T-helper 17 cell (primary cell): ENCODE data around the gene ATG2A. TPM values are rescaled to one million over a fixed set of nuclear protein-coding genes. Genes with fewer than 3 reads are reported as not detected.
A peak's percentile ranks its signal among the peaks of the same experiment; 100 is the strongest.

Experiments used
- ATAC-seq: fragments of 150-1000 bp; cut with Tn5 transposase; 2 replicates; pipeline ENCODE4 v1.10.0; 2021; ENCODE audit warnings: mild to moderate bottlenecking, moderate library complexity
- DNase-seq, 3 donors: peaks; one replicate each; pipeline versions ENCODE4 v3.0.0 to v3.0.0-alpha.2; 2020 to 2021
- H3K9me3 ChIP-seq: one replicate; pipeline ENCODE4 v1.7.0; 2013; ENCODE audit warnings: low read length, mild to moderate bottlenecking; ENCODE audit not compliant: control insufficient read depth, poor library complexity, severe bottlenecking
- H3K27ac Mint-ChIP-seq: one replicate; pipeline ENCODE4 v1.8.0; 2022; ENCODE audit warnings: mild to moderate bottlenecking, moderate library complexity, mixed read lengths
- H3K27me3 Mint-ChIP-seq: one replicate; pipeline ENCODE4 v1.8.0; 2022; ENCODE audit warnings: mixed read lengths
- H3K36me3 Mint-ChIP-seq: one replicate; pipeline ENCODE4 v1.8.0; 2022; ENCODE audit warnings: low read depth, mixed read lengths
- H3K4me1 Mint-ChIP-seq: one replicate; pipeline ENCODE4 v1.8.0; 2022; ENCODE audit warnings: mild to moderate bottlenecking, mixed read lengths
- H3K4me3 Mint-ChIP-seq: one replicate; pipeline ENCODE4 v1.8.0; 2022; ENCODE audit warnings: mild to moderate bottlenecking, moderate library complexity, mixed read lengths
- total RNA-seq, 4 donors: library from RNA in 2 of 4; stranded (reverse) in 2 of 4; gene quantifications; one replicate each; pipeline ENCODE4 v1.2.3 and lab custom pipeline; 2022 to 2026

The ATG2A gene
- total RNA-seq, 2 donors from 2014 or later = 161 to 226 TPM

DNA sequence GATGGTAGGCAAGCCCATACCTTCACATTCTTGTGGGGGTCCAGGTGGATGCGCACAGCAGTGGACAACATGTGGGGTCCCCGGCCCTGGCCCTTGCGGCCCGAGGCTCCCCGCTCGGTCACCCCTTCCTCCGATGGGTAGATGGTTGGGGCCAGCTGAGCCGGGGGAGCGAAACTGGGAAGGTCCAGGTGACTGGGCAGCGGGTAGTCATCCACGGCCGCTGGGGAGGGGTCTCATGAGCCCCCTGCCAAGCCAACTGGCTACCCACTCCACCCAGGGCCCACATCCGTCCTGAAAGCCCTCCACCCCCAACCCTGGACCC is 10.7 kb downstream of the ATG2A start:
- Mint-ChIP-seq H3K27me3 (no peaks in the 10 kb centered on the region), H3K4me1 (peaks cover 6% of the 10 kb centered on the region), H3K36me3 (peaks cover 4% of the 10 kb centered on the region), H3K27ac (no peak overlapping the region), H3K4me3 (no peak overlapping the region)
- ATAC-seq = no peak
- DNase-seq = no peak
- no peaks in the 10 kb centered on the region for H3K9me3 ChIP-seq

DNA sequence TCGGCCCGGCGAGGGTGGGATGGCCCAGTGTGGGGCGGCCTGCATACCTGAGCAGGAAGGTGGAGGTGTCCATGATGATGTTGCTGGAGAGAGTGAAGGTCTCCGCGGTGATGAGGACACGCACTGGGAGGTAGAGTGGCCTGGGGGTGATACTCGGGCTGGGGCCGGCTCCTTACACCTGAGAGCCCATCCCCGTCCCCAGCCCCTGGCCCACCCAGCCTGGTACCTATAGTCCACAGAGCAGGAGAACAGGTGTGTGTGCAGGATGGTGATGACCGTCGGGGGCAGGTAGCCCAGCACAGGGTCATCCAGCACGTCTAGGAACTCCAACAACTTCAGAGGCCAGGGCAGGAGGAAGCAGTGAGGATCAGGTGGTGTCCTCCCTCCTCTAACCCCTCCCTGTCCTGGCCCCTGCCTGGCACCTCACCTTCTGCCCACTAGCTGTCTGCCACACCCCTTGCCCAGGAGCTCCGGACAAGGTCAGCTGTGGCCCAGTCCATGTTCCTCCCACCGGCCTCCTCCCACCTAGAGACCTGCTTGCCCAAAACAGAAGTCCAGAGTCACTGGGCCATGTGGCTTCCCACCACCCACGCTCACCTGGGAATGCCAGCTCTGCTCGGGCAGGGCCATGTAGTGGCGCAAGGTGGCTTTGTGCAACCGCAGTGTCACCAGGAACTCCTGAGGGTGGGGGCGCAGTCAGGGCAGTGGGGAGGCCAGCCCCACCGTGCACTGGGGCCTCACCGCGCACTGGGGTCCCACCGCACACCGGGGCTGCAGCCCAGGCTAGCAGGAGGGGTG is 11.3 kb downstream of the ATG2A start:
- no peak for DNase-seq
- Mint-ChIP-seq H3K4me1 (peaks cover 6% of the 10 kb centered on the region), H3K27me3 (no peaks in the 10 kb centered on the region)

DNA sequence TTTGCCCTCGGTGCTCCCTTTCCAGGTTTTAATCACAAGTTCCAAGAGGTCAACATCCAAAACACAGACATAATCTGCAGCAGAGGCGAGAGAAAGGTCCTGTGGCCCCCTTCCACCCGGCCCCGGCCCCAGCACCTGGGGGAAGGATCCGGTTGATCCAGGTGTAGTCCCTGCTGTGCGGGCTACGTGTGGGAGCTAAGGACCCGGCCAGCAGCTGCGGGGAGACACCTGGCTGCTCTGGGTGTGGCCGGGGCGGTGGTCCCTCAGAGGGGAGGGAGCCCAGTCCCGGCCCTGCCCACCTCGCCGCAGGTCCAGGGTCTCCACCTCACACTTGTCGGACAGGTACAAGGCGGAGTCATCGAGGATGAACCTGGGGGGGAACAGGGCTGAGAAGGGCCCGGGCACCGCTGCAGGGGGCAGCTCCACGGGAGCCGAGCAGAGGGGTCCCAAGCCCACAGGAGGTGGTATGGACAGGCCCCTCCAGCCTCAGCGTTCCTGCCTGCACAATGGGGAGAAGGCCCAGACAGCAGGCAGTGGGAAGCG is 13.6 kb downstream of the ATG2A start:
- Mint-ChIP-seq H3K27ac (no peak overlapping the region), H3K4me3 (no peak overlapping the region), H3K27me3 (no peaks in the 10 kb centered on the region), H3K4me1 (peaks cover 20% of the 10 kb centered on the region), H3K36me3 (peaks cover 6% of the 10 kb centered on the region)
- no peak for DNase-seq
- H3K9me3 ChIP-seq = no peaks in the 10 kb centered on the region
- no peak for ATAC-seq

More for the DNA sequence above, 11.3 kb downstream of the ATG2A start:
- H3K27ac Mint-ChIP-seq = no peak overlapping the region
- H3K36me3 Mint-ChIP-seq = peaks cover 4% of the 10 kb centered on the region
- no peak for ATAC-seq
- no peak overlapping the region for H3K4me3 Mint-ChIP-seq
- no peaks in the 10 kb centered on the region for H3K9me3 ChIP-seq

DNA sequence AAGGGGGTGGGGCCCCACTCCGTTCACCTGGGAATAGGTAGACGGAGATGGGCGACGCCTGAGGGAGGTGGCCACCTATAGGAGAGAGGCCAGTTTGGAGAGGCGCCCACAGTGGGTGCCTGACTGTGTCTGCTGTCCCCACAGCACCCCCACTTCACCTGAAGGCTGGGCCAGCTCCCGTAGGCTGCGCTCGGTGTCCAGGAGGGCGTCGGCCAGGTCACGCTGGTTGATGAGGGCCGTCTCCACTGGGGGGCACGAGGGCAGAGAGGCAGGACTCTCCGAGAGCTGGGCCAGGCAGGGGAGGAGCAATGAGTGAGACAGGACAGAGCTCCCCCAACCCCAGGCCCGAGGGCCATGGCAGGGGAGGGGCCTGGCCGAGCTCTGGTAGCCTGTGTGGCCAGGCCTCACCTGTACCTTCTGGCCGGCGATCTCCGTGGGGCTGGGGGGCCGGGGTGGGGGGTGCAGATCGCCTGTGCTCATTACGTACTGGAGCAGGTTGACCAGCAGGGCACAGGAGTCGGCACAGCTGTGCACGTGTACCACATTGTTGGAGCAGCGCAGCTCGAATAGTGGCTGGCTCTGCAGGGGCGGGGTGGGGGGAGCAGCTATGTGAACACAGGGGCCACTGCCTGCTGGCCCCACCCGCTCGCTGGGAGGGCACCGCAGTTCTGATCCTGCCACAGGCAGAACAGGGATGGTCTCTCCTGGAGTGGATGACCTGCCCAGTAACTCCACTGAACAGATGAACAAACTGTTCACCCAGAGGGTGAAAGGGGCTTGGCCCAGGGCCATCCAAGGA is 14.7 kb downstream of the ATG2A start:
- Mint-ChIP-seq H3K4me3 (no peak overlapping the region), H3K4me1 (peaks cover 20% of the 10 kb centered on the region), H3K27ac (peak overlapping the region; percentile 100), H3K36me3 (peaks cover 6% of the 10 kb centered on the region), H3K27me3 (no peaks in the 10 kb centered on the region)
- DNase-seq (no peak), ATAC-seq (no peak)
- no peaks in the 10 kb centered on the region for H3K9me3 ChIP-seq

DNA sequence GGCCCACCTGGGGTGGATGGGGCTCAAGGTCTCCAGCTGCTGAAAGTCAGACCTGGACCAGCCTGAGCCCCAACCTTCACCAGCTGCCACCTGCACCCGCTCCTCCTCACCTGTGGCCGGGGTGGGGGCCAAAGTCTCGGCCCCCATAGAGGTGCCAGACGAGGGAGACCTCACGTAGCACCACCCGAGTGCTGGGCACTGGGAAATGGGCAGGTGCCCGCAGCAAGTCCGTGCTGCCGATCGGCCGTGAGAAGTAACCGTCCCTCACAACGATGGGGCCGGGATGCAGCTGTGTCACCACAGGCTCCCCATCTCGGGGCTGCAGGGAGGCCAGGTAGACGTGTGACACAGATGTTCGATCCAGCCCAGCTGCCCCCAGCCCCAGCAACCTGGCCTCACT is 16.2 kb downstream of the ATG2A start:
- H3K27ac Mint-ChIP-seq = peak overlapping the region; percentile 100

DNA sequence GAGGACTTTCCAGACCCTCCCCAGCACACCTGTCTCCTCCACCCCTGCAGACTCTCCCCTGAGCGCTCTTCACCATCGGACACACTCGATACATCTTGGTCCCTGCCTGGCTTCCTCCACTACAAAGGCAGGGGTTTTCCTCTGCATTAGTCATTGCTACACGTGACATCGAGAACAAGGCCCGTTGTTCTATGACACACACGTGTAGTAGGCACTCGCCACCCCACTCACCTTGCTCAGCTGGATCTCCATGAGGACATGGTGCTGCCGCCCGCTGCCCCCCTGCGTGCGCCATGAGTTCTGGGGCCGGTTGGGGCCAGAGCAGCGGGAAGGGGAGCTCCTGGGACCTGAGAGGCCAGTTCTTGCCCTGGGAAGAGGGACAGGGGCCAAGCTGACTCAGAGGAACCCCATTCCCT is 16.7 kb downstream of the ATG2A start:
- H3K4me1 Mint-ChIP-seq = peaks cover 26% of the 10 kb centered on the region
- peak; percentile 47 to 73 (median 56) for DNase-seq
- ATAC-seq = peak; percentile 96
- H3K27ac Mint-ChIP-seq = peak overlapping the region; percentile 100
- H3K9me3 ChIP-seq = no peaks in the 10 kb centered on the region
- peaks cover 6% of the 10 kb centered on the region for H3K36me3 Mint-ChIP-seq
- no peaks in the 10 kb centered on the region for H3K27me3 Mint-ChIP-seq
- peak overlapping the region; percentile 88 for H3K4me3 Mint-ChIP-seq

More for the DNA sequence above, 16.2 kb downstream of the ATG2A start:
- no peak for ATAC-seq
- H3K9me3 ChIP-seq = no peaks in the 10 kb centered on the region
- Mint-ChIP-seq H3K4me1 (peaks cover 23% of the 10 kb centered on the region), H3K27me3 (no peaks in the 10 kb centered on the region), H3K4me3 (no peak overlapping the region), H3K36me3 (peaks cover 6% of the 10 kb centered on the region)
- no peak for DNase-seq

DNA sequence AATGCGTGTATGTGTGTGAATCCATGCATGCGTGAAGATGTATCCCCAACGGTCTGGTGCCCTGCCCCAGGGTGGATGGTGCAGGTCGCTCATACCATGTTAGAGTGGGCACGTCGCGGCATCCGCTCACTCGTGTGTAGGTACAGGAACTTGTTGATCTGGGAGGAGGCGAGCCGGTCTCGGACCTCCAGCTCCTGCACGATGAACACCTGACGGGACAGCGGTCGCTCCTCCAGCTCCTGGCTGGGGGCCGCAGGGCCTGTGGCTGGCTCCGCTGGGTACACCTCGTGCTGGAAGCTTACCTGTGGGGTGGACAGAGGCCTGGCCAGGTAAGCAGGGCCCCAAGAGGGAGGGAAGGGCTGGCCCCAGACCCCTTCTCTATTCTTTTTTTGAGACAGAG is 18.5 kb downstream of the ATG2A start:
- peak overlapping the region; percentile 100 for H3K27ac Mint-ChIP-seq
- ATAC-seq = no peak
- no peaks in the 10 kb centered on the region for H3K27me3 Mint-ChIP-seq
- H3K4me1 Mint-ChIP-seq = peaks cover 29% of the 10 kb centered on the region
- no peak overlapping the region for H3K4me3 Mint-ChIP-seq
- H3K9me3 ChIP-seq = no peaks in the 10 kb centered on the region
- no peak for DNase-seq
- peaks cover 6% of the 10 kb centered on the region for H3K36me3 Mint-ChIP-seq

DNA sequence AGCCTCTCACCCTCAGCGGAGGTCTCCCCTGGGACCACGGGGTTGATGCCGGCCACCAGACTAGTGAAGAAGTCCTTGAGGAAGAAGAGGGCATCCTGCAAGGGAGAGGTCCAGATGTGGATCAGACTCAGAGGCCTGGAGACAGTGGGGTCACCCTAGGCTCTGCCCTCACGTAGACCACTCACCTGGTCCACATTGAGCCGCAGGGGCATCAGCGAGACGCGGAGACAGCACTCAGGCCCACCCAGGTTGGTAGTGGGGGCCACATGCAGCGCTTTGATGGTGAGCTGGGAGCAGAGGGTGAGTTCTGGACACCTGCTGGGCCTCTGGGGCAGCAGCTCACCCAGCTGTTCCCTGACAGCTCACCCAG is 18.9 kb downstream of the ATG2A start:
- Mint-ChIP-seq H3K36me3 (peaks cover 6% of the 10 kb centered on the region), H3K27me3 (no peaks in the 10 kb centered on the region), H3K4me1 (peaks cover 29% of the 10 kb centered on the region), H3K4me3 (no peak overlapping the region), H3K27ac (peak overlapping the region; percentile 100)
- ATAC-seq = no peak
- no peaks in the 10 kb centered on the region for H3K9me3 ChIP-seq
- DNase-seq = no peak

DNA sequence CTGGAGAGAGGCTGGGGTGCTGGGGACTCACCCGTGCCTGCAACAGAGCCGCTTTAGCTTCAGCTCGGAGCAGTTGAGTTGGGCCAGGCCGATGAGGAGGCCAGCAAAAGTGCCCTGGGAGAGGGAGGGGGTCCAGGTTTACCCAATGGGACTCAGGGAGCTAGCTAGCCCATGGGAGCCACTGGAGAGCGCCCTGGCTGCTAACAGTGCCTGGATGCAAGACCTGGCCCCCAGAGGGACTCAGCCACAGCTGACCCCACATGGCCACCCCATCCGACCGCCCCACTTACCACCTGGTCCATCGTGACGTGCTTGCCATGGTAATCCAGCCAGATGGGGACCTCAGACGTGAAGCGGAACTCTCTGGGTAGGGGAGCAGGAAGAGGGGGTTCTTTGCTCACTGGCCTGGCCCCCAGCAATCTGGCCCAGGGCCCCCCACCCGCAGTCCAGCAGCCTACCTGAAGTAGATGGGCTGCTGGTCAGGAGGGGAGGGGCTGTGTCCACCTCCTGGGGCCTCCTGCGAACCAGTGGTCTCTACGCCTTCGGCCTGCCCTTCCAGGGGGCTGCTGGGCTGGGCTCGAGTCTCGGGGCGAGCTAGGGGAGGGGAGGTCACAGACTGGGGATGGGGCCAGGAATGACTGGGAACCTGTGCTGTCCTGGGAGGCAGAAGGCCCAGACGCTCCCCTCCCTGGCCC is 19.5 kb downstream of the ATG2A start:
- no peaks in the 10 kb centered on the region for H3K27me3 Mint-ChIP-seq
- no peak overlapping the region for H3K4me3 Mint-ChIP-seq
- ATAC-seq = no peak
- H3K27ac Mint-ChIP-seq = peak overlapping the region; percentile 100
- H3K9me3 ChIP-seq = no peaks in the 10 kb centered on the region
- DNase-seq = no peak
- peaks cover 29% of the 10 kb centered on the region for H3K4me1 Mint-ChIP-seq
- peaks cover 6% of the 10 kb centered on the region for H3K36me3 Mint-ChIP-seq

DNA sequence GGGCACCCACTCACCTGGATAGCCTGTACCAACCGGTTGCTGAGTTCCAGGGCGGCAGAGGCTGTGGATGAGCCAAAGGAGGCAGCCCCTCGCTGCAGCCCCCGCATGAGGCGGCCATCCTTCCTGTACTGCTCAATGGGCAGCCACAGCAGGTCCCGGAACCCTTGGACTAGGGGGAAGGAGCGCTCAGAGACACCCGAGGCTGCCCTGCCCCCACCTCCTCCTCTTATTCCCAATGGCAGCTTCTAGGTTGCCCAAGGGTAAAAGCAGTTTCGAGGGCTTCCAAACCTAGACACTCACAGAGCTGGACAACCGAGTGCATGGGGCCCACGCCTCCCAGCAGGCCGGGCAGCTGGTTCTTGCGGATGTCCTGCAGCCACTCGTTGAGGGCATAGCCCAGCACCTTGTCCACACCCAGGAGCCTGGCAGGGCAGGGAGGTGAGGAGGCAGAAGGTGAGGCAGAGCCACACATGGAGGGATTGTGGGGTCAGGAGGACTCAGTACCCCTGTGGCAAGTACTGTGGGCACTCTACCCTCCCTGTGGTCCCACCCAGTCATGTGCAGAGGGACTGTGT is 20.5 kb downstream of the ATG2A start:
- H3K9me3 ChIP-seq = no peaks in the 10 kb centered on the region
- no peak for ATAC-seq
- peaks cover 29% of the 10 kb centered on the region for H3K4me1 Mint-ChIP-seq
- no peak for DNase-seq
- no peak overlapping the region for H3K4me3 Mint-ChIP-seq
- H3K36me3 Mint-ChIP-seq = peaks cover 6% of the 10 kb centered on the region
- H3K27me3 Mint-ChIP-seq = no peaks in the 10 kb centered on the region
- H3K27ac Mint-ChIP-seq = peak overlapping the region; percentile 100

DNA sequence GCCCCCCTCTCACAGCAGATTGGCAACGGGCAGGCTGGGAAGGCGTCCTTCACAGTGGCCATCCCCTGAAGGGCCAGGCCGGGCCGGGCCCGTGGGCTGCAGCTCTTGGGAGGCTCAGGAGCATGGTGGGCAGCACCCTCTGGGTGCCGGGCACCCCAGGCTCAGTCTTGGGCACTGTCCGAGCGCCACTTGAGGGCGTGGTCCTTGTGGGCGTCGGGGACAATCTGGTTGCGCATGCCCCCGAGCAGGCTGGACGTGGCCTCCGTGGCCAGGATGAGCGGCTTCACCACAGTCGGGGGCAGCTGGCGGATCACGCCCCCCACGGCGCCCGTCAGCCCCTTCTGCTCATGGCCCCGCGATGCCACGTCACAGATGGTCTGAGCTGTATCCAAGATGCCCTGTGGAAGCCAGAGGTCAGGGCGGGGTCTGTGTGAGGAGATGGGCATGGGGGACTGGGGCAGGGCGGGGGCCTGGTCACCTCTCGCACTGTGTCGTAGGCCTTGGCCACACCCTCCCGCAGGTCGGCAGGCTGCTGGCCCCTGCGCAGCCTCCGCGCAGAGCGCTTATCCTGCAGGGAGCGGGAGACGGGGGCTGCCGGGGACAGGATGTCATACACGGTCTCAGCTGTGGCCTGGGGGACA is 22.1 kb downstream of the ATG2A start:
- H3K9me3 ChIP-seq = no peaks in the 10 kb centered on the region
- Mint-ChIP-seq H3K4me1 (peaks cover 20% of the 10 kb centered on the region), H3K27ac (no peak overlapping the region), H3K27me3 (no peaks in the 10 kb centered on the region), H3K36me3 (peaks cover 2% of the 10 kb centered on the region), H3K4me3 (peak overlapping the region; percentile 12)
- ATAC-seq = peak; percentile 2
- DNase-seq = no peak

DNA sequence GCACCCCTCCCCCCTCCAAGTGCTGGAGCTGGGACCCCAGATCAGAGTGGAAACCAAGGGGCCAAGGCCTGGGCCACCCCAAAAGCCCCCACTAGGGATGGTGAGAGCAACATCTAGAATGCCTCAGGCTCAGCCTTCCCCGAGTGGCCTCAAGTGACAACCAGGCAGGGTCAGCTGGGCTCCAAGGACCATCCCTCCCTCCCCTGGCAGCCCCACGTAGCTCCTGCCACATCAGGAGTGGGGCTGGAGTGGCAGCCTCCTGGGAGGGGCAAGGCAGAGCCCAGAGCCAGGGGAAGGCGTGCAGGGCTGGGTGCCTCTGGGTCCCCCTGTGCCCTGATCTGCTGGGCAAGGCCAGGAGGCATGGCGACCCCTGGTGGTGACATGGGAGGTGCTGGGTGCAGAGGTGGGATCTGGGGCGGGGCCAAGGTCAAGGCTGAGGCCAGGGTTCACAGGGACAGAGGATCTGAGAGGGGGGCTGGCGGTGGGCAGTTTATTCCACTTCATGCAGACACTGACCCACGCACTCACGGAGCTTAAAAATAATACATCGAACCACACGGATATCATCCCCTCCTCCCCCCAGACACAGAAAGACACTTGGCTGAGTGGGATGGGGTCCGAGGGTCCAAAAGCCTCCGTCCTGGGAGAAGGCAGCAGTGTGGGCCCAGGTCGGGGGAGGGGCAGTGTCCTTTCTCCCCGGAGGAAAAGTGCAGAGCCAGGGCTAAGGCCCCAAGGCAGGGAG is 22.8 kb downstream of the ATG2A start:
- Mint-ChIP-seq H3K27me3 (no peaks in the 10 kb centered on the region), H3K4me1 (peaks cover 13% of the 10 kb centered on the region), H3K36me3 (peaks cover 2% of the 10 kb centered on the region), H3K4me3 (peak overlapping the region; percentile 12), H3K27ac (no peak overlapping the region)
- DNase-seq = peak; percentile 73 to 92 (median 83)
- no peaks in the 10 kb centered on the region for H3K9me3 ChIP-seq
- peak; percentile 86 for ATAC-seq
